ENCODE measurements around the gene S100A8. TPM values are rescaled to one million over a fixed set of nuclear protein-coding genes. Genes with fewer than 3 reads are reported as not detected.
A peak's percentile ranks its signal among the peaks of the same experiment; 100 is the strongest.
"Not testable (repeated sequence)": the region's sequence is repeated elsewhere in the genome, so short reads cannot be mapped to it uniquely, and the experiment has no call there.

The S100A8 gene
- total RNA-seq, 2 donors from 2014 or later: 1.2 to 6.7 TPM

DNA sequence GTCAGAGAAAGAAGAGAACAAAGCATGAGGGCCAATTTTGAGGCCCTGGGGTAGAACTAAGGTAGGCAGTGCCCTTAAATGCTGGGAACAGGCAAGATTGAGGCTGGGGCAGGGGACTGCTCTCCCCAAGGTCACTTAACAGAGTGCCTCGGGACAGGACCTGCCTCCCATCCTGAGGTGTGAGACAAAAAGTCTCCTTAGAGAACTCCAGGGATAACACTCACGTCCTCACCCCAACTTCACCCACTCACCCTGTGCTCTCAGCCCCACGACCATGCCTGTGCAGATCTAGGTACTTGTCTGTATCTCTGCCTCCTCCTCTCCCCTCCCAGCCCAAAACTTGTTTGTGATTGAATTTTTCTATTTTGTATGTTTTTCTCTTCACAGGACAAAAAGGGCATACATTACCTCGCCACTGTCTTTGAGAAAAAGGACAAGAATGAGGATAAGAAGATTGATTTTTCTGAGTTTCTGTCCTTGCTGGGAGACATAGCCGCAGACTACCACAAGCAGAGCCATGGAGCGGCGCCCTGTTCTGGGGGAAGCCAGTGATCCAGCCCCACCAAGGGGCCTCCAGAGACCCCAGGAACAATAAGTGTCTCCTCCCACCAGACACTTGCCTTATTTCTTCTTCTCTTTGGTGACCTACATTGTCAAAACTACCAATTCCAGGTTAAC lies 28.0 kb upstream of the S100A8 start:
- ATAC-seq; intact Hi-C loops (cut with DNase I, micrococcal nuclease); DNase-seq: not testable (repeated sequence)

DNA sequence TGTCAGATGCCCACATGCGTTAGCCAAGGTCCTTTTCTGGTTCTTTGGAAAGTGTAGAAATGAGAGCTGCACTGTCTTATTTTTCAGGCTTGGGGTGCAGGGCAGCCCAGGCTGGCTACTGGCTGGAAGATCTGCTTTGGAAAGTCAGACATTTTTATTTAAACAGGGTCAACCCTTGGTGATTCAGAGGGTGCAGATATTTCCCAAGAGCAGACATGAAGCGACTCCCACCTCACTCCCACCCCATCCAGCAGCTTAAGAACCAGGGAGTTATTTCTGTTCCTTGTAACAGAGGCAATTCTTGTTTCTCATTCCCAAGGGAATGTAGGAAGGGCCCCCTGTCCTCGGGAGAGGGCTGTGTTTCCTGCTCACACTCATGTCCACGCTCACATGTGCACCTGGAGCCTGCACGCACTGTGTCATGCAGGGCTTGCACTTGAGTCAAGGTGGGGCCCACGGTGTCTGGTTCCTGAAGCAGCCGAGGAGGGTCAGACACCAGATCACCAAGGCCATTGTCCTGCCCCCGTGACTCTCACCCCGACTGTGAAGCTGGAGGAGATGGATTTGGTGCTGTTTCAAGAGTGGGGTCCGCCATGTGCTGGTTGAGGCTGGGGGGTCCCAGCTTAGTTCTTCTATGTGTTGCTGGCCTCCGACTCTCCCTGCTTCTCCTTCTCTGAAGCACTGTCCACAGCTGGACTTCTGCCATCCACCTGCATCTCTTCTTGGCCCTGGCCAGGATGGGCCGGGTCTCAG lies 26.4 kb upstream of the S100A8 start:
- DNase-seq (no peak), ATAC-seq (no peak)
- intact Hi-C loops (cut with DNase I, micrococcal nuclease): no loop called here

DNA sequence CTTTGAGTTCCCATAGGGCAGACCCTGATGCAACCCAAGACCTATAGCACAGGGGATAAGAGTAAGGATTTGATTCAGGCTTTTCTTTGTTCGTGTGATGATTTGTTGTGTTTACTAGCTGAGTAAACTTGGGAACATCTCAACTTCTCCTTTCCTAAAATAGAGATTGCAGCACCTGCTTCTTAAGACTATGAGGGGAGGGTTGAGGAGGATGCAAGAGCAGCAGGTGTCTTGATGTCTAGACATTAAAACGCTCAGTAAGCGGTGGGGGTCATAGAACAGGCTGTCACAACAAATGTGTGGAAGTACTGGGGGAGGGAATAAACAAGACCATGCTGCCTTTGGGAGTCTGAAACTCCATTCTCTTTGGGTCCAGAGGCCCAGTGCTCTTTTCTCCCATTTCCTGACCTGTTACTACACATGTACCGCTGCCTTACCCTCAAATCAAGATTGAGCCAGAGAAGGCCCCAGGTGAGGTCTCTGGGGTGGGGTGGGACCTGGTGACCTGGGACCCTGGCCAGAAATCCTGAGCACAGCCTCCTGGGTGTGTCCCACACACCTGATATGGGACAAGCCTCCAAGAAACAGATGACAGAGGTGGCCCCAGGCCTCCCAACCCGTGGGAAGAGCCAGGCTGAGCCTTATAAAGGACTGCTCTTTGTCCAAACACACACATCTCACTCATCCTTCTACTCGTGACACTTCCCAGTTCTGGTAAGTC lies 25.1 kb upstream of the S100A8 start, which contains the start of gene S100A7A:
TSS of gene S100A7A (plus strand) at position 671 of the 721 bp plus-strand sequence. CDS start 1,563 bp downstream, outside the sequence.
- DNase-seq: no peak
- ATAC-seq: no peak
- intact Hi-C loops (cut with DNase I, micrococcal nuclease): no loop called here

DNA sequence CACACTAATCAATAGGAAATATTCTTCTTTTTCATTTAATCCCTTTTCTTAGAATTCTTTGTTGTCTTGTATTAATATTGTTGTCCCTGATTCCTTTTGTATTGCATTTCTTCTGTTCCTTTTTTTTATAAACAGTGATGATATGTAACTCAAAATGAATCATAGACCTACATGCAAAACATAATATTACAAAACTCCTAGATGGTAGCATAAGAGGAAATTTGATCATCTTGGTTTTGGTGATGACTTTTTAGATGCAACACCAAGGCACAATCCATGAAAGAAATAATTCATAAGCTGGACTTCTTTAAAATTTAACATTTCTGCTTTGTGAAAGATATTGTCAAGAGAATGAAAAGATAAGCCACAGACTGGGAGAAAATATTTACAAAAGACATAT lies 23.1 kb upstream of the S100A8 start:
- intact Hi-C loops (cut with DNase I, micrococcal nuclease); ATAC-seq; DNase-seq: not testable (repeated sequence)

DNA sequence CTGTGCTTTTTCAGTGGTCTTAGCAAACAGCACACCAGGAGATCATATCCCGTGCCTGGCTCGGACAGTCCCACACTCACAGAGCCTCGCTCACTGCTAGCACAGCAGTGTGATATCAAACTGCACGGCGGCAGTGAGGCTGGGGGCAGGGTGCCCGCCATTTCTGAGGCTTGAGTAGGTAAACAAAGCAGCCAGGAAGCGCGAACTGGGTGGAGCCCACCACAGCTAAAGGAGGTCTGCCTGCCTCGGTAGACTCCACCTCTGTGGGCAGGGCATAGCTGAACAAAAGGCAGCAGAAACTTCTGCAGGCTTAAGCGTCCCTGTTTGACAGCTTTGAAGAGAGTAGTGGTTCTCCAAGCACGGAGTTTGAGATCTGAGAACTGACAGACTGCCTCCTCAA lies 16.4 kb upstream of the S100A8 start:
- DNase-seq; intact Hi-C loops (cut with DNase I, micrococcal nuclease); ATAC-seq: not testable (repeated sequence)

DNA sequence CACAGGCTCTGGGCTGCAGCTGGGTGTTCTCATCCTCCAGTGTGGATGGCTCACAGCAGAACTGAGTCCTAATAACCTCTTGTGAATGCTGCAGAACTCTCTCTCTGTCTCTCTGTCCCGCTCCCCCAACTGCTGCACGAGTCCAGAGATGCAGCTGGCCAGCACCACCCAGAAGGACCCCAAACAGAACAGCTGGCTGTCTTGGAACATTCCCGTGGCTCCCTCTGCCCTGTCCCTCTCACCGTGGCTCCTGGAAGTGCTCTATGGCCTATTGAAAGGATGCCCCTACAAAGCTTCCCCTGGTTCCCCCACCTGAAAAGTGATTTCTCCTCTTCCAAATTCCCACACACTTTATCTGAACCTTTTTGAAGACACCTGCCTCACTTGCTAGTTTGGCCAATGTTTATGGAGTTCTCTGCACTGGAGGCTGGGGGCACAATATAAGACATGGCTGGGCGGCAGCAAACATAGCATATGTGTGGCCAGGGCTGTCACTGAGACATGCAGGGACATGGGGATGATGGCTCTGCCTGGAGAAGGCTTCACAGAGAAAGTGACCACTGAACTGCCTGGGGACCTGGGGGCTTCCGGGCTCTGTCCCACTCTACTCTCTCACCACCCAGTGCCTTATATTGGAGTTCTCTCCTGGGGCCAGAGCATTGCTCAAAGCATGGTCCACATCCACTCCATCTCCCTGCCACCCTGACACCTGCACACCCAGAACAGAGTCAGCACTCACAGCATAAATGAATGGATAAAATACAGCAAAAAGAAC lies 15.1 kb upstream of the S100A8 start:
- intact Hi-C loops (cut with DNase I, micrococcal nuclease); ATAC-seq; DNase-seq: not testable (repeated sequence)

DNA sequence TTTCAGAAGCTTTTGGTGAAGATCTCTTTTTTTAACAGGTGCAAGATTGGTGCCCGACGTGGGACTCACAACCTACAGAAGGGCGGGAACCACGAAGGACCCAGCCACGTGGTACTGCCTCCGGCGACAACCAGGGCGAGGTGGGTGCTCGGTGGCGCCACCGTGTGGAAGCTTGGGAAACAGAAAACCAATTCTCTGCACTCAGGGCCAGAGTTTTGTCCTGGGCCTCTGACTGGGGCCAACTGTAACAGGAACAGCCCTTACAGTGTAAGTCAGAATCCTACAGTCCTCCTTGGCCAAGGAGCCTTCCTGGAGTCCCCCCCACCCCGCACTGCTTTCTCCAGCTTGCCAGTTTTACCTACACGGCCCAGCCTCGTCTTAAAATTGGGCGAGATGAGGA lies 13.9 kb upstream of the S100A8 start:
- DNase-seq (peak in 1 of 2 donors; percentile 43), ATAC-seq (peak; percentile 53)
- intact Hi-C loops (cut with DNase I, micrococcal nuclease): no loop called here

DNA sequence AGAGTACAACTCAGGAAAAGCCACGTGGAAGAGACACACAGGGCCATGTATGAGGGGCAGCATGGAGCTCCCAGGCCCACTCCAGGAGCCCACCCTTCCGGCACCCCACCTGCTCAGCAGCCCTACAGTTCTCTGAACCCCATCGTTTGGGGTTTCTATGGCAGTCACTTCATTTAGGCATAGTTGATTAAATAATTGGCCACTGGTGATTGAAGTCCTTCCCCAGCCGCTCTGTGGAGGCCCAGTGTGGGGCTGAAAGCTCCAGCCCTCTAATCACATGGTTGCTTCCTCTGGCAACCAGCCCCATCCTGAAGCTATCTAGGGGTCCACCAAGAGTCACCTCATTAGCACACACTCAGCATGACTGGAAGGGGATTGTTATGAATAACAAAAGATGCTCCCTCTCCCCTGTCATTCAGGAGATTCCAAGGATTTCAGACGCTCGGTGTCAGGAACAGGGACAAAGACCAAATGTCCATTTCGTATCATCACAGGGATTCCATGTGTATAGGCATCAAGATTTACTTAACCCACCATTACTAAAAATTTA lies 13.3 kb upstream of the S100A8 start:
- ATAC-seq (no peak), DNase-seq (no peak)
- intact Hi-C loops (cut with DNase I, micrococcal nuclease): no loop called here

DNA sequence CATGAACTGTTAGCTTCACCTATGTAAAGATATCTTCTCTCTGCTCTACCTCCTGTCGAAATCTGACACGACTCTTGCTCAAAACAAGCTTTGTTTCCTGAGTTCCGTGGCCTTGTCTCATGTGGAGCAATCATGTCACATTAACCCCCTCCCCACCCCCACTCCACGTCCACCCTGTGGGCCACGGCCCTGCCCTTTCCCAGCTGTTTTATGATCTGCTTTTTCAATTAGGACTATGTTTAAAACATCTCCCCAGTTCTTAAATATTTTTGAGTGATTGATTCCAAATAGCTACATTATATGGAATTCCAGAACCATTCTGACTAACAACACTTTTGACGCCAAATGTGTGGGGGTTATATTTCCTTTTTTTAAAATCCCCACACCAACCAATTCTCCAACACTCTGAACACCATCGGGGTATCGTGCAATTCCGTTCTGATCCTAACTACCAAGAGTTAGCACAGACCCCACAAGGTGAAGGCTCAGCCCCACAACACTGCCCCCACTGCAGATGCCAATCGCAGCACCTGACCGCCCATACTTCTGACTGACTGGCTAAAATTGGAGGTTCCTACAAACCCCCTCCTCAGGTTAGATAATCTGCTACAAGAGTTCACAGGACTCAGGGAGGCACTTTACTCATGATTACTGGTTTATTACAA lies 12.7 kb upstream of the S100A8 start:
- ATAC-seq: no peak
- intact Hi-C loops (cut with DNase I, micrococcal nuclease): no loop called here
- DNase-seq: no peak

DNA sequence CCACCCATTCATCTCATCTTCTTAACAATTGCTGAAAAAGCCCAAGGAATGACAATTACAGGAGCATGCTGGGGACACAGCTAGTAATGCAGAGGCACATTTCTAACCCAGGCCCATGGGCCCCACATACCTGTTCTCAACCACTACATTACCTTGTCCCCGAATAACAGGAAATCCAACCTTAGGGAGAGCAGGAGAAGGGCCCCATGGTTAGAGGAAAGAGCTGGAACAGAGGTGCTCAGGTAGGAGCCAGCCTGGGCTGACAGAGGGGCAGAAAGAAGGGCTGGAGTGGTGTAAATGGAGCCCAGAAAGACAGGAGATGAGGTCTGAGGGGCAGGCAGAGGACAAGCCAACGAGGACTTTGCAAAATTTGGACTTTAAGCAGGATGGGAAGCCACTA lies 11.4 kb upstream of the S100A8 start:
- intact Hi-C loops (cut with DNase I, micrococcal nuclease): no loop called here
- DNase-seq (no peak), ATAC-seq (no peak)

DNA sequence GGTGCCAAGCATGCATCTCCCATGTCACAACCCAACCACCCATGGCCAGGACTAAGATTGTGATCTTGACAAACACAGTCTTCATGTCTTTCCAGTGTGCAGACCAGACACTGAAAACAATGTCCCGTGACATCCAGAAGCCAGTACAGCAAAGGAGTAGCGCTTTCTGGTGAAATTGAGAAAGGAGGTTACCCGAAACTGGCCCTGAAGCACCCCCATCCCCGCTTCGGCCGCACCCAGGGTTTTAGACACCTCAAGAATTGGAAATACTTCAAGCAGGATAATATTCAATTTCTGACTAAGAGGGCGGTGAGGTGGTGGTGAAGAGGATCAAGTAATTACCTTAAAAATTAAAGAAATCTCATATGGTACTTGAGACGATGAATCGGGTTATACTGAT lies 10.6 kb upstream of the S100A8 start:
- DNase-seq (no peak), ATAC-seq (no peak)
- intact Hi-C loops (cut with DNase I, micrococcal nuclease): no loop called here

DNA sequence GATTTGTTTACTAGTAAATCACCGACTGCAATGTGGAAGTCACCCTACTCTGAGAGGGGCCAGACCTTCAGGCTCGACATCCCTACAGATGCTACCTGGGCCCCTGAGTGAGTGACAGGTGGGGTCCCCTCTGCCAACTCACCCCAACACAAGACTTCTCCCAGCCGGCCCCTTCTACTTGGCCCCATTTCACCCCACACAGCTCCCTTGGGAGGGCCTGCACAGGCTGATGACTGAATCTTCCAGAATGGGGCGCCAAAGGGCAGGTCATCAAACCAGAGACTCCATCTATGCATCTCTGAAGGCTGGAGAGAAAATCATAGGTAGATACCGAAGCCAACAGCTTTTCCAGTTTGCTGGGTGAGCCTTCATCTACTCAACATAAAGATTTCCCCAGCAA lies 9.4 kb upstream of the S100A8 start:
- DNase-seq (no peak), ATAC-seq (no peak)
- intact Hi-C loops (cut with DNase I, micrococcal nuclease): no loop called here

DNA sequence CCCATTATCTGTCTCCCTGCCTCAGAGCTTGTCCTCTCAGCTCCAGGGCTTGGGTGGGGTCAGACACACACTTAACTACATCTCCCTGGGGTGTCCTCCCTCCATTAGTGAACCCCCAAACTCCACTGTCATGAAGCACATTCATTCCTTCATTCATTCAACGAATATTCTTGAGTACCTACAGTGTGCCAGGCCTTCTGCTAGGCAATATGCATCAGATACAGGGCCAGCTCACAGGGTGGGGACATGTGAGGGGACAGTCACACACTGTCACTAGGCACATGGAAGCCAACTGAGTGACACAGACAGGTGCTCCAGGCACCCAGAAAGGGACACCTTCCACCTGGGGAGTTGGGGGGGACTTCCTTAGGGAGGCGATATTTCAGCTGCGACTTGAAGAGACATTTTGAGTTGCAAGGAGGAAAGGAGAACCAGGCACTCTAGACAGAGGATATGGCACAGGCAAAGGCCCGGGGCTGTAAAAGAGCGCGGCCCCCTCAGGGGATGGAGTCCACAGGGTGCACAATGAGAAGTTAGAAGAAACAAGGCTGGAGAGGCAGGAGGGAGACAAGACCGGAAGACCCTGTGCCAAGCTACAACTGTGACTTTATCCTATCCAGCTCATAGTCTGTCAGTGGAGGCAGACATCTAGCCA lies 8.7 kb upstream of the S100A8 start:
- no peak for ATAC-seq
- intact Hi-C loops (cut with DNase I, micrococcal nuclease): no loop called here
- DNase-seq: no peak

DNA sequence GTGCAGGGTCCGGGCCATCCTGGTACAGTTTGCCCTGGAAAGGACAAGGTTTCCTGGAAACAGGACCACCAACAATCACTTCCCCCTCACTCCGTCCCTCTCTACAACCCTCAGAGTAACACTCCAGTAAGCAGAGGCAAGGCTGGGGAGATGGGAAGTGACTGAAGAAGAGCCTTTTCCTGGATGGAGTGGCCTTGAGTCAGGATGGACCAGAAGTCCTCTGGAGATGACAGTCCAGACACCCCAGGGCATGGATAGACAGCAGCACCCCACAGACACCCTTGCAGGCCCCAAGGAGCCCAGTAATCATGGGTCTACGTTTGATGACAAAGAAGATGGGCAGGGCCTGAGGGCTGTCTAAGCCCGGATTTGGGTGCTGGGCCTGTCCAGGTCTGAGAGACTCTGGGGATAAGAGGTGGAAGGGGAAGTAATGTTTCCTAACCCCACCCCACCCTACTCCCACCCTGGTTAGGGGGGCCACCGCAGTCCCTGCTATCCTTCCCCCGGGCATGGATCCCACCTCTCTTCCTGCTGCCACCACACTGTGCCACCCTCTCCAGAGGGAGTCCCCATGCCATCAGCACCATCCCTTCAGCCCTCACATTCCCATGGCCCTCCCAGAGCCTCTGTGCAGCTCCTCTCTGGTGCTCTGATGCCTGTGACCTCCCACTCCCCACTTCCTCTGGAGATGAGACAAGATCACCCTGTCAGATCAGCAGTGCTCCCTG lies 7.2 kb upstream of the S100A8 start:
- DNase-seq: no peak
- ATAC-seq: no peak
- intact Hi-C loops (cut with DNase I, micrococcal nuclease): no loop called here

DNA sequence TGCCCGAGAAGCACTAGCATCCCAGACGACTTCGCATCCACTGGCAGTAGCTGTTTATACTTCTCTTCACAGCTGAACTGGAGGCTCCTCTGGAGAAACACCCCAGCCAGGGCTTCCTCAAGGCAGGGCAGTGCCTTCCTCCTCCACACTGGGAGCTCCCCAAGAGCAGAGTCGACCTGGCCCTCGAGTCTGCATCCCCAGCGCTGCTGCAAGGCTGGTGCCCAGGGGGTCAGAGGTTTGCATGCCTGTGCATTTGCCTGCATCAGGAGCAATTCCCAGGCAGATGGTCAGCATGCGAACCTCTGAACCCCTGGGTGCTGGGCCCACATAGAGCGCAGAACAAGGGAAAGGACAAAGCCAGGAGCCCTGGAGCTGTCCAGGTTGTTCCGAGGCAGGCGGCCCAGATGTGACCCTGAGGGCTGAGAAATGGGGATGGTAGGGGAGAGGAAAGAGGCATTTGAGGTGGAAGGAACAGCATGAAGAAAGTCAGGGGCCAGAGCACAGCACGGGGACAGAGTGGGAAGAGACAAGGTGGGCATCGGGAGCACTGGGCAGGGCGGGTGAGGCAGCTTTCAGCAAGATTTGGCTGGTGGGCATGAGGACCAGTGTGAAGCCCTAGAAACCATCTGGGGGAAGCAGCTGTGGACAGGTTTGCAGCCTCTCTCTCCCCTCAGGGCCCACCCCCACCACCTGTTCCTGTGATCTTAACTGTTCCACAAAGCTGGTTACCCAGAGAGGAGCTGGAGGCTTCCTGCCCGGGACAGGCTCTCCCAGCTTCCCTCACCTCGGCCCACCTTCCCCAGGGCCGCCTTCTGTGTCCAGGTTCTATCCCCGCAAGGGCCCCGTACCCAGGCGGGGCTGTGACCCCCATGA lies 6.4 kb upstream of the S100A8 start:
- intact Hi-C loops (cut with DNase I, micrococcal nuclease): no loop called here
- ATAC-seq (no peak), DNase-seq (no peak)

DNA sequence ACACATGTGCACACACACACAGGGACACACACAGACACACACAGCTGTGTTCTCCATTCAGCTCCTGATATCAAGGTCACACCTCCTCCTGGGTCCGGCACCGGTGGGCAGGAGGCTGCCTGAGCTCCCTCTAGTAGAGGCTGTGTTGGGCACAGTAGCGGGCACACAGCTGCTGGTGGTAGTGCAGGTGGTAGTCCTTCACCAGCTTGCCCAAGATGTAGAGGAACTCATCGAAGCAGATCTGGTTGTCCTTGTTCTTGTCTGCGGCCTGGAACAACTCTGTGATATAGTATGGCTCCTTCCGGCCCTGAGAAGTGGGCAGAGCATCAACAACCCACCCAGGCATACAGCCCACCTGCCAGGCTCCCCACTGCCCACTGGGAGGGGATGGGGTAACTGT lies 5.6 kb upstream of the S100A8 start:
- ATAC-seq (no peak), DNase-seq (no peak)
- intact Hi-C loops (cut with DNase I, micrococcal nuclease): no loop called here

Data from left colon (tissue), 2 donors.